GM12874 (cell line): ENCODE measurements around the gene CDYL.

Source experiments
- TF ChIP-seq, protein P1 (sequence below): IDR thresholded peaks from 2 replicates; pipeline ENCODE4 v1.5.1; 2011; ENCODE audit warnings: low read depth, mild to moderate bottlenecking, control low read depth, low read length, moderate library complexity; ENCODE audit not compliant: insufficient read depth

The CDYL gene

DNA sequence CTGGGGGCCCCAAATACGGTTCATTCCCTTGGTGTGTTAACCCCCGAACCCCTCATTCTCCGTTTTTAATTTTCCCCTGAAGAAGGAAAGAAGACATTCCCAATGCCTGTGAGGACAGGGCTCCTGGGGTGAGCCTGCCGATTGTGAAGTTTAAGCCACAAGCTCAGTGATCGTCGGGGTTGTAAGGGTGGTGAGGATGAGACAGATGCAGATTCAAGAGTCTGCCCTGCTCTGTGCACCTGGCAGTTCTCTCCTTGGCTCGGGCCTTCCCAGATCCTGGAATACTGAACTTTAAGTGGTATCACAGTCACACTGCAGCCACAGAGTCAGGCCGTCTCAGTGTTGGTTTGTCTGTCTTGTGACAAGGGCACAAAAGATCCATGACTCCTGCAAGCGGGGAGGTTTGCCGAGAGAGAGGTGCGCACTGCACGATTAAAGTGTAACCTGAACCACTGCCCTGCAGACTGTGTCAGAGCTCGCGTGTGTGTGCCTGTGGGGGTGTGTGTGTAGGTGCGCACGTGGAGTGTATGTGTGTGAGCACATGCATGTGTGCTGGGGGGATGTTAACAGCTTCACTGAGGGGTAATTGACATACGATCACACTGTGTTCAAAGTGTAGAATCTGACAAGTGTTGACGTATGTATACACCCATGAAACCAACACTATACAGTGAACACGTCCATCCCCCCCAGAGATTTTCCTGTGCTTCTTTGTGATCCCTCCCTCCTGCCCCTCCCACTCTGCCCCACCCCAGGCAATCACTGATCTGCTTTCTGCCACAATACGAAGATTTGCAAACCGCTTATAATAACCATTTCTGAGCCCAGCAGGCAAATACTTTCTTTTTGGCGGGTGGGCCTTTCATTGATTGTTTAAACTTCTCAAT, 188.7 kb downstream of the CDYL start:
- TF ChIP-seq, protein P1, sequence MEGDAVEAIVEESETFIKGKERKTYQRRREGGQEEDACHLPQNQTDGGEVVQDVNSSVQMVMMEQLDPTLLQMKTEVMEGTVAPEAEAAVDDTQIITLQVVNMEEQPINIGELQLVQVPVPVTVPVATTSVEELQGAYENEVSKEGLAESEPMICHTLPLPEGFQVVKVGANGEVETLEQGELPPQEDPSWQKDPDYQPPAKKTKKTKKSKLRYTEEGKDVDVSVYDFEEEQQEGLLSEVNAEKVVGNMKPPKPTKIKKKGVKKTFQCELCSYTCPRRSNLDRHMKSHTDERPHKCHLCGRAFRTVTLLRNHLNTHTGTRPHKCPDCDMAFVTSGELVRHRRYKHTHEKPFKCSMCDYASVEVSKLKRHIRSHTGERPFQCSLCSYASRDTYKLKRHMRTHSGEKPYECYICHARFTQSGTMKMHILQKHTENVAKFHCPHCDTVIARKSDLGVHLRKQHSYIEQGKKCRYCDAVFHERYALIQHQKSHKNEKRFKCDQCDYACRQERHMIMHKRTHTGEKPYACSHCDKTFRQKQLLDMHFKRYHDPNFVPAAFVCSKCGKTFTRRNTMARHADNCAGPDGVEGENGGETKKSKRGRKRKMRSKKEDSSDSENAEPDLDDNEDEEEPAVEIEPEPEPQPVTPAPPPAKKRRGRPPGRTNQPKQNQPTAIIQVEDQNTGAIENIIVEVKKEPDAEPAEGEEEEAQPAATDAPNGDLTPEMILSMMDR, result no peak

DNA sequence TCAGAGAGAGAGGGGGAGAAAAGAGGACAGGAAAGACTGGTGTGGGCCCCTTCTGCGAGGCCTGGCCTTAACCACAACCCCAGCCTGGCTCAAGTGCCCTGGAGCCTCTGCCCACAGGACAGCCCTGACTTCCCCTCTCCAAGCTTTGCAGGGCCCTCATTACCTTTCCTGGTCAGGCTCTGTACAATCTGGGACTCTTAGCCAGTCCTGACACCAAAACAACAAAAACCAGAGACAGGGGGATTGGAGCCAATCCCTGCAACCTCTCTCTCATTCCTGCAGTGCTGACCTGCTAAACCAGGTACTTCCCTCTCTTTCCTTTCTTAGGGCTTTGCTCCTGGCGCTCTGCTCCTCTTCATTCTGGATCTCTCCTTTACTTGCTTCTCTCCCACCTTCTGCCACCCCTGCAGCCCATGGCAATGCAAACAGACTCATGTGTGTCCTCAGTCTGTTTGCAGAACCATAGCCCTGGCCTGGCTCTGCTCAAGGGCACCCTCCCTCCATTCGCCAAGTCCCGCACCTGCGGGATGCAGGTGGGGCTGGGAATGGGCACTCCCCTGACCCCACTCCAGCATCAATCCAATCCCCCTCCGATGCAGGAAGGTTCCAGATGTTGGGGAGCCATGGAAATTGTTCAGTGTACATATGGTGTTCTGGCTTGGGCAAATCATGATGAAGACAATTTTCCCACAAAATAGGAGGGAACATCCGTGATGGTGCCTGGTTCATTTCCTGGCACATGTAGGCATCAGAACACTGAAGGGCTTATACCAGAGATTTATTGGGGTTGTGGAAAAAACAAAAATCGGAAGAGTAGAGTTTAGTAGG, 189.6 kb downstream of the CDYL start:
- TF ChIP-seq, protein P1, result no peak

DNA sequence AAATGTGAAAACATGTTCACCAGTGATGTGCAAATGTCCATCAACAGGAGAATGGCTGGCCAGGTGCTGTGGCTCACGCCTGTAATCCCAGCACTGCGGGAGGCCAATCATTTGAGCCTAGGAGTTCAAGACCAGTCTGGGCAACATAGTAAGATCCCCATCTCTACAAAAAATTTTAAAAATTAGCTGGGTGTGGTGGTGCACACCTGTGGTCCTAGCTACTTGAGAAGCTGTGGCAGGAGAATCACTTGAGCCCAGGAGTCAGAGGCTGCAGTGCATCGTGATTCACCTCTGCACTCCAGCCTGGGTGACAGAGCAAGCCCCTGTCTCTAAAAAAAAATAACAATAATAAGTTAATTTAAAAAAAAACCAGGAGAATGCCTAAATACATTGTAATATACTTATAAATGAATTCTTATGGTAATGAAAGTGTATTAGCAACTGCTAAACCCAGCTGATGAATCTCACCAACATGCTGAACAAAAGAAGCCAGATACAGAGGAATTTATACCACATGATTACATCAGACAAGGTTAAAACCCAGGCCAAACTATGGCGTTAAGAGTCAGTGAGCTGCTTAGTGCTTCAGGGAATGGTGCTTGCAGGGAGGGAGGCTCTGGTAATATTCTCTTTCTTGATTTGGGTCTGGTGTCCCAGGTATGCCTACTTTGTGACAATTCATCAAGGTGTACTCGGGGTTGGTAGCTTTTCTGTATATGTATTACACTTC, 191.3 kb downstream of the CDYL start:
- TF ChIP-seq, protein P1, result no peak

DNA sequence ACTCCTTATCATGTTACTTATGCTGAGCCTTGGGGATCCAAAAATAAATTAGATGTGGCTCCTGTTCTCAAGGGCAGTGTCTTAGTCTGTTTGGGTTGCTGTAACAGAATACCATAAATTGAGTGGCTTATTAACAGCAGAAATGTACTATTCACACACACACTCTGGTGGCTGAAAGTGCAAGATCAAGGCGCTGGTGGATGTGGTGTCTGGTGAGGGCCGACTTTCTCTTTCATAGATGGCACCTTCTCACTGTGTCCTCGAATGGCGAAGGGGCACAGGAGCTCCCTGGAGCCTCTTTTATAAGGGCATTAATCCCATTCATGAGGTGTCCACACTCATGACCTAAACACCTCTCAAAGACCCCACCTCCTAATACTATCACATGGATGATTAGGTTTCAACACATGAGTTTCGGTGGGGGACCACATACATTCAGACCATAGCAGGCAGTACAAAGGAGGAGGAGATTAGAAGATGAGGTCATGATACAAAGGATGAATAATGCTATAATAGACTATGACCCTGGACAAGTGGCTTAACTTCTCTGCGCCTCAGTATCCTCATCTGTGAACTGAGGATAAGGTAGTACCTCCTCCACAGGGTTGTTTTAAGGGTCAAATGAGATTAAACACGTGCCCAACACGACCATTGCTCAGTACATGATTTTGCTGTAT, 193.5 kb downstream of the CDYL start:
- TF ChIP-seq, protein P1, result no peak

DNA sequence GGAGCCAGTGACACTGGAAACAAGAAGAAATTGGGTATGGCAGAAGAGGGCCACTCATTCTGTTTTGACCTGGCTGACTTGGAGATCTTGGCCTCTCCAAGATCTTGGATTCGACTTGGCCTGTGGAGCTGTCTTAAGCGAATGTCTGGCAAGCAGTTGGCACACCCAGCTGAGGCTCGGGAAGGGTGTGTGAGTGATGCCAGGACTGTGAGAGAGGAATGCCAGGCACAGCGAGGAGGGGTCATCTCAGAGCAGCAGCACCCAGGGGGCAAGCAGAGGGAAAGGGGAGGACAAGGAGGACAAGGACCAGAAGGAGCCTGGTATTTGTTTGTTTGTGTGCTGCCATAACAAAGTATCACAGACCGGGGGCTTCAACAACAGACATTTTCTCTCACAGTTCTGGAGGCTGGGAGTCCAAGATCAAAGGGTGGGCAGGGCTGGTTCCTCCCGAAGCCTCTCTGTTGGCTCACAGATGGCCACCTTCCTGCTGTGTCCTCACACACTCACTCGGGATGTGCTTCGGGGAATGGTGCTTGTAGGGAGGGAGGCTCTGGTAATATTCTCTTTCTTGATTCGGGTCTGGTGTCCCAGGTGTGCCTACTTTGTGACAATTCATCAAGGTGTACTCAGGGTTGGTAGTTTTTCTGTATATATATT, 194.7 kb downstream of the CDYL start:
- TF ChIP-seq, protein P1, result no peak

DNA sequence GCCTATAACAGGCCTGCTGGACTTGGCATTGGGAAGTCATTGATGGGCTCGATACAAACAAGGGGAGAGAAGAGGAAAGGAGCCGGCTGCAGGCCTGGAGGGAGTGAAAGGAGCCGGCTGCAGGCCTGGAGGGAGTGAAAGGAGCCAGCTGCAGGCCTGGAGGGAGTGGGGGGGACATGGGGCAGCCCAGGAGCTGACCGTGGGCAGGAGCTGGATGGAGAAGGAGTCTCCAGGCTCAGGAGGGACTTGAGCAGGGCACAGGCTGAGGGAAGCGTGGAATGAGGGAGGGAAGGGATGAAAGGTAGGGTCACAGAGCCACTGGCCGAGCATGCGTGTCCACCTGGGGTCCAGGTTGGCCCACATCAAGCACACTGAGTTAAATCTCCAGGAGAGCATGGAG, 195.6 kb downstream of the CDYL start:
- TF ChIP-seq, protein P1, result no peak
